ENCODE data around the gene DCC. TPM values are rescaled to one million over a fixed set of nuclear protein-coding genes. Genes with fewer than 3 reads are reported as not detected.

DCC gene
- polyA plus RNA-seq, 1 experiment, result 0.15 TPM

DNA sequence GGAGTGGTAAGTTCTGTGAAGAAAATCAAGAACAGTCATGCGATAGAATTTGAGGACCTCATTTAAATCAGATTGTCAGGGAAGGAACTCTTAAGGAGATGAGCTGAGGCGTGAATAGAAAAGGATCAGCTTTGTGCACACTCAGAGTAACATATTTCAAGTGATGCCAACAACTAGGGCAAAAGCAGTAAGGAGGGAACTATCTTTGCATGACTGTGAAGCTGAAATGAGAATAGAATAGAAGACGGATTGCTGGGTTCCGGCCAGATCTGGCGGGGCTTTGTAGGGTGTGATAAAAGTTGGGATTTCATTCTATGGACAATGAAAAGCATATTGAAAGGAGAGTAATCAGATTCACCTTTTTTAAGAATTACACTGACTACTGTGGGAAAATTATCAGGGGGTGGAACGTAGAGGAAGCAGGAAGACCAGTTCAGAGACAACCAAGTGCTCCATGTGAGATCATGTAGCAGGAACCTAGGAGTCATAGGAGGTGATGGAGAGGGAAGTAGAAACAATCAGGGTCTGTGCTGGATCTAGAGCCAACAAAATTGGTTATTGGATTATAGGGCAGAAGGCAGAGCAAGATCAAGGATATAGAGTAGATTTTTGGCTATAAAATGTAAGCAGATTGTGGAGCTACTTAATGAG, 884.3 kb downstream of the DCC start:
- ChIA-PET CTCF (no interaction called here), POLR2A (no interaction called here)
- DNase-seq (ENCODE audit: low read depth), result no peak
- TF ChIP-seq, protein P1, sequence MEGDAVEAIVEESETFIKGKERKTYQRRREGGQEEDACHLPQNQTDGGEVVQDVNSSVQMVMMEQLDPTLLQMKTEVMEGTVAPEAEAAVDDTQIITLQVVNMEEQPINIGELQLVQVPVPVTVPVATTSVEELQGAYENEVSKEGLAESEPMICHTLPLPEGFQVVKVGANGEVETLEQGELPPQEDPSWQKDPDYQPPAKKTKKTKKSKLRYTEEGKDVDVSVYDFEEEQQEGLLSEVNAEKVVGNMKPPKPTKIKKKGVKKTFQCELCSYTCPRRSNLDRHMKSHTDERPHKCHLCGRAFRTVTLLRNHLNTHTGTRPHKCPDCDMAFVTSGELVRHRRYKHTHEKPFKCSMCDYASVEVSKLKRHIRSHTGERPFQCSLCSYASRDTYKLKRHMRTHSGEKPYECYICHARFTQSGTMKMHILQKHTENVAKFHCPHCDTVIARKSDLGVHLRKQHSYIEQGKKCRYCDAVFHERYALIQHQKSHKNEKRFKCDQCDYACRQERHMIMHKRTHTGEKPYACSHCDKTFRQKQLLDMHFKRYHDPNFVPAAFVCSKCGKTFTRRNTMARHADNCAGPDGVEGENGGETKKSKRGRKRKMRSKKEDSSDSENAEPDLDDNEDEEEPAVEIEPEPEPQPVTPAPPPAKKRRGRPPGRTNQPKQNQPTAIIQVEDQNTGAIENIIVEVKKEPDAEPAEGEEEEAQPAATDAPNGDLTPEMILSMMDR (IDR thresholded peaks at IDR 0.05; ENCODE audit: insufficient read depth, low read depth, low read length), result no peak
- H3K36me3 ChIP-seq (ENCODE audit: control insufficient read depth, insufficient read depth, low read length), result no peaks in the 10 kb centered on the region
- no peaks in the 10 kb centered on the region for H3K27me3 ChIP-seq (ENCODE audit: control insufficient read depth, insufficient read depth, low read length)
- H3K4me3 ChIP-seq (ENCODE audit: low read depth, low read length), result no peak overlapping the region

DNA sequence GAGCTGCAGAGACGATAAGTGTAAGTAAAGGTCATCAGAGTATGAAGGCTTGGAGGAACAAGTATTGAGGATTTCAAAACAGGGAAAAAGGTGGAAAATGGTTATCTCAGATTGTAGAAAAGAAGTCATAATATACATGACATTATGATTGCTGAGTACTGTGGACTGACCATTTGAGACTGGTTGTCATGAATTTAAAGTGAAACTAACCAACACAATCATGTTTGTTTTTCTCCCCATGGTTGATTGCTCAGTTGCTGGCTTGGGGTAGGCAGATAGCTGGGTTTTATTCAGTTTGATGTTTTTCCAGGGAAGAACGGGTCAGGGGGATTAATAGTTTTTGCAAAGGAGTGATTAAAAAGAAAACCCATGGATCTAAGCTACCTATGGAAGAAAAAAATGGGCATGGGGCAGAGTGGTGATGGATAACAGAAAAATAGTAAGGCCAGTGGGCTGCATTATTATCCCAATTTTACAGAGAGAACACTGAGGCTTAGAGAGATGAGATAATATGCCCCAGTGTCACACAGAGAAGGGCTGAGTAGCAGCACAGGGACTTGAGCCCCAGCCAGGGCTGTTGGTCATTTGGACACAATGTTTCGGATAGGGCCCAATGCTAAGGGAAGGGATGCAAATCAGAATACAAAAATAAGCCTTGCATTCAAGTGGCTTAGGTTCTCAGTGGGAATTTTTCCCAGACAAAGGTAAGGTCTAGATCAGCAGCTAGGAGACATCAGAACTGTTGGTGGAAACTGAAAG, 885.7 kb downstream of the DCC start:
- Histone ChIP-seq H3K36me3 (ENCODE audit: control insufficient read depth, insufficient read depth, low read length) (no peaks in the 10 kb centered on the region), H3K27me3 (ENCODE audit: control insufficient read depth, insufficient read depth, low read length) (no peaks in the 10 kb centered on the region), H3K4me3 (ENCODE audit: low read depth, low read length) (no peak overlapping the region)
- ChIA-PET POLR2A (no interaction called here), CTCF (no interaction called here)
- TF ChIP-seq, protein P1 (IDR thresholded peaks at IDR 0.05; ENCODE audit: insufficient read depth, low read depth, low read length), result no peak
- DNase-seq (ENCODE audit: low read depth), result no peak

DNA sequence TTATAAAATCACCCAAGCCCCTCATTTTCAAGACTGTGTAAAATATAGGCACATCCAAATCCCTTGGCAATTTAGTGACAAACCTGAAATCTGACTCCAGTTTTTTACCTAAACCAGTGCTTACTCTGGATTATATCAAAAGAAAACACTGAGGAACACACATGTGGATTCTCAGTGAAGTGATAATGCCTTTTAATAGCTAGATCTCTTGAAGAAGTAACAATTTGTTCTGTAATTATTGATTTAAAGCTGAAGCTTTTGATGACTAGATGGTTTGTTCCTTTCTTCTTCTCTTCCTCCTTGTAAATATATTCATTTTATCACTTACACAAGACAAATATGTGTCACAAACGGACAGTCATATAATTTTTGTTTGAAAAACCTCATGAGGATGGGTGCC, 894.6 kb downstream of the DCC start:
- Histone ChIP-seq H3K36me3 (ENCODE audit: control insufficient read depth, insufficient read depth, low read length) (no peaks in the 10 kb centered on the region), H3K4me3 (ENCODE audit: low read depth, low read length) (no peak overlapping the region), H3K27me3 (ENCODE audit: control insufficient read depth, insufficient read depth, low read length) (no peaks in the 10 kb centered on the region)
- DNase-seq (ENCODE audit: low read depth), result no peak
- ChIA-PET CTCF (no interaction called here), POLR2A (no interaction called here)
- TF ChIP-seq, protein P1 (IDR thresholded peaks at IDR 0.05; ENCODE audit: insufficient read depth, low read depth, low read length), result no peak

DNA sequence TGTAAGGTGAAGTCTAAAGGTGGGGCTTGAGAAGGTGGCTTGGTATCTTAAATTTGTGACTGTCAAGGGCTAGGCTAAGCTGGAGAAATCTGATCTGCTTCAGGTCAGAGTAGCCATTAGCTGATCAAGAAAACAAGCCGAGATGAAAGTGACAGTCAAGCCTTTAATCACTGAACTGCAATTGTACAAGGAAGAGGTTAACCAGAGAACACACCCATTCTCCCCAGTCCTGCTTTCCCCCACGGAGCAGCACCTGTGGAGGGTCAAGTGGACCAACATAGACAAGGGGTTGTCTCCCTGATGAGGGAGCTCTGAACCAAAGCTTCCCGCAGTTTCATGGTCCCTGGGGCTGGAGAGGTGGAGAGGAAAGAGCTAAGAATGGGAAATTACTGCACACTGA, 901.2 kb downstream of the DCC start:
- POLR2A ChIA-PET, result no interaction called here

DNA sequence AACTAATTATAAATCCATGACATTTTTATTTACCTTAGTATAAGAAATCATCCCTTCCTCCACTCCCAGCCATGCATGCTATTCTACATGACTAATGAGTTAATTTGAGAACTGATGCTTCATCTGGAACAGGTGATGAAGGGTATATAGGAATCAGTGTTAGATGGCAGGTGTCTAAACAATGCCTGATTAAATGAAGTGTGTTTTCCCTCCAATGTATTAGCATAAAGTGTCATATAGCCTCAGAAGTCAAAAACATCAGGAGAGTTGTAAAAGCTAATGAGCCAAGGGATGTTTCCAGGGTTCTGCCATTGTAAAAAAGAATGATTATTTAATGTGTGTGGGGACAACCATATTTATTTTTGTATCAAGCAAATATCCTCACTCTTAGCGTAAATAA, 913.8 kb downstream of the DCC start:
- TF ChIP-seq, protein P1 (IDR thresholded peaks at IDR 0.05; ENCODE audit: insufficient read depth, low read depth, low read length), result no peak
- POLR2A ChIA-PET, result no interaction called here
- Histone ChIP-seq H3K36me3 (ENCODE audit: control insufficient read depth, insufficient read depth, low read length) (no peaks in the 10 kb centered on the region), H3K4me3 (ENCODE audit: low read depth, low read length) (no peak overlapping the region), H3K27me3 (ENCODE audit: control insufficient read depth, insufficient read depth, low read length) (no peaks in the 10 kb centered on the region)
- DNase-seq (ENCODE audit: low read depth), result no peak
- CTCF ChIA-PET, result no interaction called here

More for the DNA sequence above, 901.2 kb downstream of the DCC start:
- no peak for DNase-seq (ENCODE audit: low read depth)
- Histone ChIP-seq H3K36me3 (ENCODE audit: control insufficient read depth, insufficient read depth, low read length) (no peaks in the 10 kb centered on the region), H3K4me3 (ENCODE audit: low read depth, low read length) (no peak overlapping the region), H3K27me3 (ENCODE audit: control insufficient read depth, insufficient read depth, low read length) (no peaks in the 10 kb centered on the region)
- TF ChIP-seq, protein P1 (IDR thresholded peaks at IDR 0.05; ENCODE audit: insufficient read depth, low read depth, low read length), result no peak
- CTCF ChIA-PET, result no interaction called here
